ENCODE measurements around the gene KRCC1.

- TF ChIP-seq CTCF (IDR thresholded peaks at IDR 0.05) (no peak), POLR2A (IDR thresholded peaks at IDR 0.05) (no peak), EP300 (IDR thresholded peaks at IDR 0.05) (no peak)
Measured at GRCh38 chr2:88068044-88068443, 12.5 kb upstream of the KRCC1 start.

All from tibial nerve (tissue), 4 donors.